Muscle of leg (tissue), 11 donors: ENCODE measurements around the gene CAPN13. TPM values are rescaled to one million over a fixed set of nuclear protein-coding genes. Genes with fewer than 3 reads are reported as not detected.
"Not testable (repeated sequence)": the region's sequence is repeated elsewhere in the genome, so short reads cannot be mapped to it uniquely, and the experiment has no call there.

Source experiments
- DNase-seq: peaks from one replicate; pipeline ENCODE4 v3.0.0; 2013
- H3K27ac ChIP-seq: one replicate; pipeline ENCODE4 v1.5.1; 2013; ENCODE audit warnings: mild to moderate bottlenecking, low read length, control low read depth
- H3K27me3 ChIP-seq: one replicate; pipeline ENCODE4 v1.6.1; 2013; ENCODE audit warnings: low read length; ENCODE audit not compliant: control insufficient read depth, insufficient read depth
- H3K36me3 ChIP-seq: one replicate; pipeline ENCODE4 v1.6.1; 2013; ENCODE audit warnings: low read length; ENCODE audit not compliant: control insufficient read depth, insufficient read depth
- H3K4me1 ChIP-seq: one replicate; pipeline ENCODE4 v1.6.1; 2013; ENCODE audit warnings: low read length; ENCODE audit not compliant: control insufficient read depth, insufficient read depth
- H3K4me3 ChIP-seq: one replicate; pipeline ENCODE4 v1.5.1; 2013; ENCODE audit warnings: low read length, control low read depth
- H3K9me3 ChIP-seq: replicated peaks from 2 replicates; pipeline ENCODE4 v1.6.1; 2013; ENCODE audit warnings: low read depth, low read length; ENCODE audit not compliant: control insufficient read depth
- WGBS: methylation state at CpG from one replicate; pipeline ENCODE4 v1.1.5; 2013; ENCODE audit warnings: missing lambda C conversion rate; ENCODE audit not compliant: insufficient coverage; 5-methylcytosine and 5-hydroxymethylcytosine counted together
- polyA plus RNA-seq, 8 donors: library from polyadenylated mRNA; unstranded; fragments of 120-200 nt; gene quantifications; one replicate each; pipeline versions ENCODE4 v1.2.1 to v1.2.3, GENCODE V29; 2013; ENCODE audit warnings: inconsistent platforms in 1 of 8, low replicate concordance in 1 of 8; ENCODE audit not compliant: insufficient read length in 8 of 8, insufficient read depth in 1 of 8
- total RNA-seq: library from RNA; stranded (reverse); fragments of 120-200 nt; gene quantifications from one replicate; pipeline ENCODE4 v1.2.4, GENCODE V29; 2013

Gene CAPN13
- total and polyA plus RNA-seq, 9 donors: 0.05 to 1.7 (median 0.61) TPM; not detected in 6

DNA sequence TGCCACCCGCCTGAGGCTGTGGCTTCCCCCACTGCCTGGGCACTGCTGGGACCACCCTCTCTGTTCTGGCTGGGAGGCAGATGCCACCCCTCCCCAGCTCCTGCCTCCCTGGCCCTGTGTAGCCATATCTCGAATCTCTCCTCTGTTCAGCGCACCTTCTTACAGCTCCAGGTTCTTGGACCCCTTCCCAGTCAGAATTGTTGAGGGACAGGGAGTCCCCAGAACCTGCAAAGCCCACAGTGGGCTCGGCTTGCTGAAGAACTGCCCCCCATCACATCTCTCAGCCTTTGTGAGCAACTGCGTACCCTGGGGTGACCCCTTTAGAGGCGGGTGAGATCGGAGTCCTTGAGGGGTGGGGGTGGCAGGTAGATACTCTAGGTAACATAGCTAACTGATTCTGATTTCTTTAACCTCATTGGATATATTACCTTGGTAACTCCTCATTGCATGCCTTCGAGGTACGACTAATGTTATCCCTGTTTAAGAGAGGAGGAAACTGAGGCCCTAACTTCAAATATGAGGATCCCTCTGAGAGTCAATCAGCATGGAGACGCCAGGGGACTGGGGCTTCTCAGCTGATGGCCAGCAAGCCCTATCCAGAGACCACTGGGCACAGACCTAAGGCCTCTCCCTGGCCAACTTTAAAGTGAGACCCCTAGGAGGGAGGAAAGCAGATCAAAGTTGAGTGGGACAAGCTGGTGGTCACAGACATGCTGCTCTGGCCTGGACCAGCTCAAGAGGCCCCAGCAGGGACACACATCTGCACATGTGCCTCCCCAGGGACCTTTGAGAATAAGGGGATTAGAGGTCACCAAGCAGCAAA, 101.3 kb downstream of the CAPN13 start:
- Histone ChIP-seq H3K27ac (no peak overlapping the region), H3K9me3 (peaks cover 17% of the 10 kb centered on the region), H3K4me3 (no peak overlapping the region), H3K4me1 (peaks cover 2% of the 10 kb centered on the region), H3K36me3 (no peaks in the 10 kb centered on the region), H3K27me3 (no peaks in the 10 kb centered on the region)
- WGBS: 95% methylated on average over 2 of the region's 10 CpGs
- no peak for DNase-seq

- peaks cover 17% of the 10 kb centered on the region for H3K9me3 ChIP-seq
- no peak overlapping the region for H3K4me3 ChIP-seq
- WGBS: 66% methylated on average over 5 of the region's 5 CpGs
- H3K27ac ChIP-seq: no peak overlapping the region
- H3K36me3 ChIP-seq: no peaks in the 10 kb centered on the region
- peaks cover 2% of the 10 kb centered on the region for H3K4me1 ChIP-seq
- DNase-seq: no peak
- no peaks in the 10 kb centered on the region for H3K27me3 ChIP-seq
These were observed 102.2 kb downstream of the CAPN13 start for GRCh38 chr2:30705056-30705455.

DNA sequence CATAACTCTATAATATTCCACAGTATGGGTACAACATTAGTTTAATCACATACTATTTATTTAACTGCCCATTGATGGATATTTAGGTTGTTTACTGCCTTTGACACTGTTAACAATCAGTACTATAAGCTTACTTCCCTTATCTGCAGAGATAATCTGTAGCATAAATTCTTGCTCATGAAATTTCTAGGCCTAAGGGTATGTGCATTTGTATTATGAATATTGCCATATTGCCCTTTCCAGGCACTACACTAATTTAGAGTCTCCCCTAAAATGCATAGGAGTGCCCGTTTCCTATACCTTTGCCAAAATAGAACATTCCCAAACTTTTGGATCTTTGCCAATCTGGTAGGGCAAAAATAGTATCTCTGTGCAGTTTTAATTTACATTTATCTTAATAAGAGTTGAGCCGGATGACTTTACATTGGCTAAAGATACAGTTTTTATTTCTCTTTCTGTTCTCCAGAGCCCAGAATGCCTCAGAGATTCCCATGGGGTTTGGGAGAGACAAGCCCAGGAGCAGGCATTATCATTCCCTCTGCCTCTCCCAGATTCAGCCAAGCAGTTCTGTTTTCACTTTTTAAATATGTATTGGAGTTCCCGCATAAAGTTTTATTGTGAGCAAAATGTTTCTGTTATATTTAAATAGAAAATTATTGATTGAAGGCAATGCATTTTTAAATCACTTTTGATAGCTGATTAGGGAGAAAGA, 102.8 kb downstream of the CAPN13 start:
- WGBS: no CpG with 5 or more reads among the region's 3 CpGs
- no peak overlapping the region for H3K4me3 ChIP-seq
- DNase-seq: no peak
- H3K27ac ChIP-seq: no peak overlapping the region
- H3K4me1 ChIP-seq: peaks cover 2% of the 10 kb centered on the region
- peaks cover 17% of the 10 kb centered on the region for H3K9me3 ChIP-seq
- H3K36me3 ChIP-seq: no peaks in the 10 kb centered on the region
- no peaks in the 10 kb centered on the region for H3K27me3 ChIP-seq

- no peak for DNase-seq
- H3K27ac ChIP-seq: no peak overlapping the region
- no peaks in the 10 kb centered on the region for H3K36me3 ChIP-seq
- H3K4me3 ChIP-seq: no peak overlapping the region
- WGBS: 67% methylated on average over 1 of the region's 1 CpG
- H3K27me3 ChIP-seq: no peaks in the 10 kb centered on the region
- peaks cover 17% of the 10 kb centered on the region for H3K9me3 ChIP-seq
- H3K4me1 ChIP-seq: peaks cover 2% of the 10 kb centered on the region
These were observed 104.6 kb downstream of the CAPN13 start for GRCh38 chr2:30702694-30703093.

DNA sequence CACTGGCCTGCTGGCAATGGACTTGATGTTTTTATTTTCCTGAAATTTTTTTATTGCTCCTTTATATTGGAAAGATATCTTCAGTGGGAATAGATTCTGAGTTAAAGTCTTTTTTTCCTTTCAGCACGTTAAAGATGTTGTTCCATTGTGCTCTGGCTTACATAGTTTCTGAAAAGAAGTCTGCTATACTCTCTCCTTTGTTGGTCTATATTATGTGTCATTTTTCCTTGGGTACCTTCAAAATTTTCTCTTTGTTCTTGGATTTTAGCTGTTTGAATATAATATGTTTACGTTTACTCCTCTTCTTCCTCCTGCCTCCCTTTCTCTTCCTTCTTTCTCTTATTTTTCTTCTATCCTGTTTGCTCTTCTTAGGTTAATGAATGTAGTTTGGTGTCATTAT, 105.5 kb downstream of the CAPN13 start:
- Histone ChIP-seq H3K27ac (no peak overlapping the region), H3K9me3 (peaks cover 17% of the 10 kb centered on the region), H3K36me3 (no peaks in the 10 kb centered on the region), H3K4me3 (no peak overlapping the region), H3K27me3 (no peaks in the 10 kb centered on the region), H3K4me1 (peaks cover under 1% of the 10 kb centered on the region)
- WGBS: no CpG with 5 or more reads among the region's 2 CpGs
- no peak for DNase-seq

GRCh38 chr2:30697242-30698103, 109.8 kb downstream of the CAPN13 start:
- not testable (repeated sequence) for H3K27me3 ChIP-seq, H3K4me1 ChIP-seq, DNase-seq, H3K36me3 ChIP-seq, H3K27ac ChIP-seq, H3K4me3 ChIP-seq
- 90% methylated on average over 6 of the region's 18 CpGs for WGBS
- peaks cover 11% of the 10 kb centered on the region for H3K9me3 ChIP-seq

DNA sequence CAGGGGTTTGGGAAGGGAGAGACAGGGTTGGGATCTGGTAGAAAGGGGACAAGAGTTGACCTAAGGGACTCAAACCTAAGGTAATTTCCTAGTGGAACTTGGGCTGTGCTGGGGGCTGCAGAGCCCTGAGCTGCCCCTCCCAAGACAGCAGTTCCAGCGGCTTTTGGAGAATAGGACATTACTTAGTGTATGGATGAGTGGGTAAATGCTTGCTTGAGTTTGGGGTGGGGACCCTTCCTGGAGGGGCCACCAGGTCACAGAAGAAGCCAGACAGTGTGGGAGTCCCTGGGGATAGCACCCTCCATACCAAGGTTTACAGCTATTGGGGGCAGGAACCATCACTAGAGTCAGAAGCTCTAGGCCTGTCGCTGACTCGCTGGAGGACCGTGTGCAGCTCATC, 111.5 kb downstream of the CAPN13 start:
- H3K27ac ChIP-seq: no peak overlapping the region
- H3K4me3 ChIP-seq: no peak overlapping the region

GRCh38 chr2:30694286-30695055, 112.8 kb downstream of the CAPN13 start:
- H3K27ac ChIP-seq: no peak overlapping the region
- no peak overlapping the region for H3K4me3 ChIP-seq
- DNase-seq: peak; percentile 53
- peaks cover 16% of the 10 kb centered on the region for H3K4me1 ChIP-seq
- no peaks in the 10 kb centered on the region for H3K36me3 ChIP-seq
- no peaks in the 10 kb centered on the region for H3K9me3 ChIP-seq
- H3K27me3 ChIP-seq: no peaks in the 10 kb centered on the region
- 88% methylated on average over 3 of the region's 8 CpGs for WGBS

More for the DNA sequence above, 111.5 kb downstream of the CAPN13 start:
- Histone ChIP-seq H3K4me1 (peaks cover 10% of the 10 kb centered on the region), H3K9me3 (no peaks in the 10 kb centered on the region), H3K36me3 (no peaks in the 10 kb centered on the region), H3K27me3 (no peaks in the 10 kb centered on the region)
- 33% methylated on average over 1 of the region's 4 CpGs for WGBS
- DNase-seq: no peak

- DNase-seq: no peak
- Histone ChIP-seq H3K36me3 (no peaks in the 10 kb centered on the region), H3K4me1 (peaks cover 22% of the 10 kb centered on the region), H3K27ac (no peak overlapping the region), H3K27me3 (no peaks in the 10 kb centered on the region), H3K9me3 (no peaks in the 10 kb centered on the region), H3K4me3 (no peak overlapping the region)
- 40% methylated on average over 1 of the region's 4 CpGs for WGBS
These were observed 113.4 kb downstream of the CAPN13 start for GRCh38 chr2:30693821-30694281.
